SK-N-SH (cell line): ENCODE results near the gene PARD3. TPM values are rescaled to one million over a fixed set of nuclear protein-coding genes. Genes with fewer than 3 reads are reported as not detected.
A peak's percentile ranks its signal among the peaks of the same experiment; 100 is the strongest.

Experiments
- CTCF ChIA-PET: fragments of 300-600, 350-600 bp; formaldehyde crosslinking; extraction: SDS; loops from one replicate; lab custom pipeline; 2021; lab: Yijun Ruan, JAX
- POLR2A ChIA-PET: fragments of 350-600 bp; sonication (Branson Sonifier 250); formaldehyde crosslinking; extraction: SDS; loops from one replicate; lab custom pipeline; 2020; ENCODE audit warnings: antibody characterized with exemption, inconsistent platforms; lab: Yijun Ruan, JAX
- DNase-seq: peaks from one replicate; pipeline ENCODE4 v3.0.0; 2012
- H2AFZ ChIP-seq: fragments of 200-600 bp; sonication (generic); 2 replicates; pipeline ENCODE4 v1.8.1; 2016; ENCODE audit warnings: antibody characterized with exemption, mild to moderate bottlenecking, low read depth
- H3F3A ChIP-seq: fragments of 200-600 bp; sonication (generic); replicated peaks from 2 replicates; pipeline ENCODE3; 2016; ENCODE audit warnings: antibody characterized with exemption, mild to moderate bottlenecking; ENCODE audit not compliant: insufficient read depth
- H3K27ac ChIP-seq, 2 experiments: fragments of 200-500 bp in 1 of 2; fragments of 200-600 bp in 1 of 2; sonication (Bioruptor generic) in 1 of 2; sonication (generic), shearing (Covaris generic) in 1 of 2; 2 replicates each; pipeline versions ENCODE4 v1.5.1 to v1.6.1; 2014 to 2016; ENCODE audit warnings: low read depth in 2 of 2, inconsistent platforms in 1 of 2, low read length in 1 of 2, mild to moderate bottlenecking in 1 of 2, mixed read lengths in 1 of 2
- H3K27me3 ChIP-seq: fragments of 200-600 bp; sonication (generic), shearing (Covaris generic); 2 replicates; pipeline ENCODE4 v1.6.1; 2016; ENCODE audit warnings: mixed run types; ENCODE audit not compliant: insufficient read depth
- H3K36me3 ChIP-seq, 2 experiments: fragments of 200-500 bp in 1 of 2; fragments of 200-600 bp in 1 of 2; sonication (Bioruptor generic) in 1 of 2; sonication (generic) in 1 of 2; replicated peaks in 1 of 2; 2 replicates each; pipeline versions ENCODE3 to v1.5.1; 2014 to 2016; ENCODE audit warnings: low read length in 1 of 2, mild to moderate bottlenecking in 1 of 2; ENCODE audit not compliant: insufficient read depth in 2 of 2, control insufficient read depth in 1 of 2
- H3K4me1 ChIP-seq, 2 experiments: fragments of 200-500 bp in 1 of 2; fragments of 200-600 bp in 1 of 2; sonication (Bioruptor generic) in 1 of 2; sonication (generic), shearing (Covaris generic) in 1 of 2; 2 replicates each; pipeline versions ENCODE4 v1.5.1 to v1.6.1; 2014 to 2016; ENCODE audit warnings: low read depth in 1 of 2, low read length in 1 of 2, mixed run types in 1 of 2; ENCODE audit not compliant: insufficient read depth in 2 of 2, control insufficient read depth in 1 of 2
- H3K4me2 ChIP-seq: fragments of 200-600 bp; sonication (generic), shearing (Covaris generic); 2 replicates; pipeline ENCODE4 v1.6.1; 2017; ENCODE audit warnings: mixed run types
- H3K4me3 ChIP-seq, 2 experiments: fragments of 200-500 bp in 1 of 2; fragments of 200-600 bp in 1 of 2; sonication (Bioruptor generic) in 1 of 2; sonication (generic), shearing (Covaris generic) in 1 of 2; 2 replicates each; pipeline versions ENCODE4 v1.5.1 to v1.8.1; 2014 to 2016; ENCODE audit warnings: low read depth in 2 of 2, inconsistent platforms in 1 of 2, low read length in 1 of 2, mild to moderate bottlenecking in 1 of 2, mixed read lengths in 1 of 2, moderate library complexity in 1 of 2
- H3K79me2 ChIP-seq: fragments of 200-600 bp; sonication (generic); 2 replicates; pipeline ENCODE4 v1.8.1; 2017; ENCODE audit warnings: mild to moderate bottlenecking; ENCODE audit not compliant: insufficient read depth
- H3K9ac ChIP-seq: fragments of 200-600 bp; sonication (generic); 2 replicates; pipeline ENCODE4 v1.6.1; 2017; ENCODE audit warnings: mixed run types
- H3K9me2 ChIP-seq: fragments of 200-600 bp; sonication (generic); 2 replicates; pipeline ENCODE4 v1.6.1; 2017; ENCODE audit warnings: mixed run types
- H3K9me3 ChIP-seq: fragments of 200-600 bp; sonication (generic); 2 replicates; pipeline ENCODE4 v1.6.1; 2017; ENCODE audit warnings: mixed run types, mild to moderate bottlenecking, moderate library complexity
- H4K20me1 ChIP-seq: fragments of 200-600 bp; sonication (generic); 2 replicates; pipeline ENCODE4 v1.6.1; 2017; ENCODE audit warnings: mild to moderate bottlenecking, mixed run types; ENCODE audit not compliant: insufficient read depth
- CTCF ChIP-seq: fragments of 200-600 bp; sonication (generic); IDR thresholded peaks from 2 replicates; pipeline ENCODE4 v1.6.1; 2017; ENCODE audit warnings: antibody characterized with exemption, mild to moderate bottlenecking, moderate library complexity
- EZH2phosphoT487 ChIP-seq: fragments of 200-600 bp; sonication (generic); IDR thresholded peaks from 2 replicates; pipeline ENCODE4 v1.6.1; 2017; ENCODE audit warnings: low read depth, mixed run types, mild to moderate bottlenecking, antibody characterized with exemption, moderate library complexity, borderline replicate concordance
- FOXJ3 ChIP-seq: sonication (generic); formaldehyde crosslinking; IDR thresholded peaks from 2 replicates; pipeline ENCODE4 v1.5.1; 2020; ENCODE audit warnings: mild to moderate bottlenecking, missing genetic modification reagents
- IRF3 ChIP-seq: fragments of 150-350 bp; IDR thresholded peaks from 2 replicates; pipeline ENCODE4 v1.6.1; 2016; ENCODE audit warnings: mild to moderate bottlenecking, low read depth, low read length
- POLR2AphosphoS5 ChIP-seq: IDR thresholded peaks from 2 replicates; pipeline ENCODE4 v1.6.1; 2012; ENCODE audit warnings: low read depth, low read length
- RXRA ChIP-seq: IDR thresholded peaks from 2 replicates; pipeline ENCODE4 v1.4.0; 2012; ENCODE audit warnings: low read depth, mild to moderate bottlenecking, borderline replicate concordance
- TCF12 ChIP-seq: IDR thresholded peaks from 2 replicates; pipeline ENCODE4 v1.4.0; 2012
- YY1 ChIP-seq: IDR thresholded peaks from 2 replicates; pipeline ENCODE4 v1.4.0; 2012; ENCODE audit warnings: low read depth, mild to moderate bottlenecking
- whole genome bisulfite sequencing: methylation state at CpG from one replicate; pipeline ENCODE4 v1.1.6; 2017; ENCODE audit warnings: low lambda C conversion rate; 5-methylcytosine and 5-hydroxymethylcytosine counted together
- polyA plus RNA-seq, 3 experiments: library from polyadenylated mRNA; depleted of rRNA; stranded (reverse); fragments of >200 nt; gene quantifications; 2 replicates each; pipeline ENCODE4 v1.2.3, GENCODE V29; 2012

PARD3 gene
- polyA plus RNA-seq, 1 of the 3 experiments (the other 2 are of a cell fraction) = 29.4 TPM

GRCh38 chr10:34305189-34305588 is 509.9 kb downstream of the PARD3 start:
- Histone ChIP-seq H3K27me3 (no peaks in the 10 kb centered on the region), H3K79me2 (no peaks in the 10 kb centered on the region), H3F3A (peaks cover 11% of the 10 kb centered on the region), H3K9me3 (no peaks in the 10 kb centered on the region), H3K36me3 (no peaks in the 10 kb centered on the region), H3K9ac (no peak overlapping the region), H3K4me3 (no peak overlapping the region), H3K4me2 (no peak overlapping the region), H3K9me2 (no peaks in the 10 kb centered on the region), H3K4me1 (no peaks in the 10 kb centered on the region), H4K20me1 (no peaks in the 10 kb centered on the region), H3K27ac (no peak overlapping the region), H2AFZ (no peak overlapping the region)
- DNase-seq = no peak
- POLR2A ChIA-PET = no interaction called here
- TF ChIP-seq RXRA (no peak), EZH2phosphoT487 (no peak), CTCF (0 out of 2 replicates have a peak, but pooled peaks have one; percentile 11)
- WGBS = 94% methylated on average over 6 of the region's 6 CpGs
- CTCF ChIA-PET = no interaction called here

GRCh38 chr10:34303022-34303421 is 512.1 kb downstream of the PARD3 start:
- no peaks in the 10 kb centered on the region for H4K20me1 ChIP-seq
- POLR2A ChIA-PET = no interaction called here
- CTCF ChIA-PET = interaction anchor here (1.2 kb wide), 1 partner anchor 12 kb away, joined by 3 read pairs; no protein-coding TSS in a partner anchor
- no peak for DNase-seq
- TF ChIP-seq IRF3 (no peak), YY1 (no peak), TCF12 (no peak), FOXJ3 (CRISPR knock-in tag) (no peak), POLR2AphosphoS5 (no peak)
- TF ChIP-seq, all 33 proteins: peak for 0
- no peak overlapping the region for H2AFZ ChIP-seq
- 100% methylated on average over 2 of the region's 2 CpGs for WGBS
- no peaks in the 10 kb centered on the region for H3K79me2 ChIP-seq
- no peak overlapping the region for H3K4me2 ChIP-seq
- H3K27ac ChIP-seq = no peak overlapping the region
- no peaks in the 10 kb centered on the region for H3K27me3 ChIP-seq
- H3K9me3 ChIP-seq = no peaks in the 10 kb centered on the region
- no peaks in the 10 kb centered on the region for H3K9me2 ChIP-seq
- H3F3A ChIP-seq = peaks cover 28% of the 10 kb centered on the region
- H3K4me1 ChIP-seq = 0 out of 4 replicates have a peak, but pooled peaks cover 0 to 10% of the 10 kb centered on the region in 2 experiments
- H3K4me3 ChIP-seq = no peak overlapping the region
- H3K36me3 ChIP-seq = no peaks in the 10 kb centered on the region
- H3K9ac ChIP-seq = no peak overlapping the region
